HG03521 (cell line): ENCODE results near the gene ZYG11B.
A peak's percentile ranks its signal among the peaks of the same experiment; 100 is the strongest.
"Not testable (repeated sequence)": the region's sequence is repeated elsewhere in the genome, so short reads cannot be mapped to it uniquely, and the experiment has no call there.

ENCODE experiments used
- ATAC-seq: cut with Tn5 transposase; IDR thresholded peaks from one replicate; pipeline ENCODE4 v1.9.1; 2021; ENCODE audit warnings: mild to moderate bottlenecking, moderate library complexity; ENCODE audit not compliant: unreplicated experiment

Gene ZYG11B

GRCh38 chr1:52842643-52843310, 116.5 kb downstream of the ZYG11B start, which contains the start of gene ZYG11A:
ZYG11A (plus strand) TSS chr1:52842760; CDS start chr1:52842884, 124 bp downstream.
- ATAC-seq = peak; percentile 89

DNA sequence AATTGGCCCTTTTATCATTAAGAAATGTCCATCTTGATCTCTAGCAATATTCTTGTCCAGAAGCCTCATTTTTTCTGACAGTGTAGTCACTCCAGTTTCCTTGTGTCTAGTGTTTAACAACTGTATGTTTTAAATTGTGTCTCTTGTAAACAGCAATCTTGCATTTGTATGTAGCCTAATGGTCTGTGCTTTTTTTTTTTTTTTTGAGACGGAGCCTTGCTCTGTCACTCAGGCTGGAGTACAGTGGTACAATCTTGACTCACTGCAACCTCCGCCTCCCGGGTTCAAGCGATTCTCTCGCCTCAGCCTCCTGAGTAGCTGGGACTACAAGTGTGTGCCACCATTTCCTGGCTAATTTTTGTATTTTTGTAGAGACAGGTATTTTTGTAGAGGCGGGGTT, 118.9 kb downstream of the ZYG11B start:
- ATAC-seq = not testable (repeated sequence)

DNA sequence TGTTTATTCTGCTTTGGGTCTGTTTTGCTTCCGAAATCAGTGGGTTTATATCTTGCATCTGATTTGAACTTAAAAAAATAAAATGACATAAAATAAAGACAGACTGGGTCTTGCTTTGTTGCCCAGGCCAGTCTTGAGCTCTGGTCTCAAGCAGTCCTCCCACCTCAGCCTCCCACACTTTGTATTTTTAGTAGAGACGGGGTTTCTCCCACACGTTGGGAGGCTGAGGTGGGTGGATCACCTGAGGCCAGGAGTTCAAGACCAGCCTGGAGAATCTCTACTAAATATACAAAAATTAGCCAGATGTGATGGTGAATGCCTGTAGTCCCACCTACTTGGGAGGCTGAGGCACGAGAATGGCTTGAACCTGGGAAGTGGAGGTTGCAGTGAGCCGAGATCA, 122.2 kb downstream of the ZYG11B start:
- ATAC-seq = no peak

GRCh38 chr1:52850951-52851350, 124.7 kb downstream of the ZYG11B start:
- ATAC-seq = no peak

GRCh38 chr1:52852854-52853253, 126.6 kb downstream of the ZYG11B start:
- ATAC-seq = no peak

DNA sequence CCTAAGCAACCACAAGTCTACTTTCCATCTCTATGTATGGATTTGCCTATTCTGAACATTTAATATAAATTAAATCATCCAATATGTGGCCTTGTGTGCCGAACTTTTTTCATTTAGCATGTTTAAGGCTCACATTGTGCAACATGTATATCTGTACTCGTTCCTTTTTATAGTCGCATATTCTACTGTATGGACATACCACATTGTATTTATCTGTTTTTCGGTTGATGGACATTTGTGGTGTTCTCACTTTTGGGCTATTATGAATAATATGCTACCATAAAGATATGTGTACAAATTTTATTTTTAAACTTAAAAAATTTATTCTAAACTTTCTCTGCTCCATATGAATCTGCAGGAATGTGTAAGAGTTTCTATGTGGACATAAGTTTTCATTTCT, 129.3 kb downstream of the ZYG11B start:
- ATAC-seq = no peak

DNA sequence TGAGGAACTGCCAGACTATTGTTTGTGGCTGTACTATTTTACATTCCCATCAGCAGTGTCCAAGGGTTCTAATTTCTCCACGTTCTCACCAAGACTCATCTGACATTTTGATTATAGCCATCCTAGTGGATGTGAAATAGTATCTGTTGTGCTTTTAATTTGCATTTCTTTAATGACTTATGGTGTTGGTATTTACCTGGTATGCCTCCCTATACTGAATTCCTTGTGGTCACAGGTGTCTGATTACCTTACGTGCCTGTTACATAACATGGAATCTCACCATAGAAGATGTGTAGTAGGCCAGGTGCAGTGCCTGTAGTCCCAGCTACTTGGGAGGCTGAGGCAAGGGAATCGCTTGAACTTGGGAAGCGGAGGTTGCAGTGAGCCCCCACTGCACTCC, 129.8 kb downstream of the ZYG11B start:
- ATAC-seq = no peak

DNA sequence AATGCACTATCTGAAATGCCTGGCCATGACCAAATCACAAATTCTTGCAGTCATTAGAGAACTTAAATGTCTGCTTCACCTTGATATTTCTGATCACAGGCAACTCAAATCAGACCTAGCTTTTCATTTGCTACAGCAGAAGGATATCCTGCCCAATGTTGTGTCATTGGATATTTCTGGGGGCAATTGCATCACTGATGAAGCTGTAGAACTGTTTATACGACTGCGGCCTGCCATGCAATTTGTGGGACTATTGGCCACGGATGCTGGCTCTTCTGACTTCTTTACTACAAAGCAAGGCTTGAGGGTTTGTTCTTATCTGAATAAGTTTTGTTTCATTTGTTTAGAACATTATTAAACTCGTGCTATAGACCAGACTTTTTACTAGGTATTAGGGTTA, 131.2 kb downstream of the ZYG11B start:
- ATAC-seq = no peak

DNA sequence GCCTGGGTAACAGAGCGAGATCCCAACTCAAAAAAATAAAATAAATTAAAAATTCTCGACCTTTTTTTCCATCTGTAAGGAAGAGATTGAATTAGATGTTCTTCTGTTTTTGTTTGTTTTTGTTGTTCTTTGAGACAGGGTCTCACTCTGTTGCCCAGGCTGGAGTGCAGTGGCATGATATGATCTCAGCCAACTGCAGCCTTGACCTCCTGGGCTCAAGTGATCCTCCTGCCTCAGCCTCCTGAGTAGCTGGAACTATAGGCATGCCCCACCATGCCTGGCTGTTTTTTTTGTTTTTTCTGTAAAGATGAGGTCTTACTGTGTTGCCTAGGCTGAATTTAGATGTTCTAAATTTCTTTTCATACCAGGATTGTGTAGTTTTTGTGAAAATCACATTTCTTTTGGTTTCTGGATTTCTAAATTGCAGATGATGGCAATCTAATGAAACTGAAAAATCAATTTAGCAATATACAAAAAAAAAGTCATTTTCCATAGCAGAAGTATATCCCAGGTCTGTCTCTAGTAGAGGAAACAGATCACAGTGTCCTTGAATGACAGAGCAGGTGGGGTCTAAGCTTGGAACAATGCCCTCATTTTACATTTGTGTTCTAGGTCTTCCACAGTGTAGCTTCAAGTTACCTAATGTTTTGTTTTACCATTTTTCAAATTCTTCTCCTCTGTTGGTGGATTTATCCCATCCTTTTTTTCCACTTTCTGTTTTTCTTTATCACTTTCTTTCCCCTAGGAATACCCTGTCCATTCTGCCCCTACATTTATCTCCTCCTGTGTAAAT, 136.6 kb downstream of the ZYG11B start:
- no peak for ATAC-seq

GRCh38 chr1:52867087-52867863, 141.0 kb downstream of the ZYG11B start:
- ATAC-seq = peak; percentile 82

DNA sequence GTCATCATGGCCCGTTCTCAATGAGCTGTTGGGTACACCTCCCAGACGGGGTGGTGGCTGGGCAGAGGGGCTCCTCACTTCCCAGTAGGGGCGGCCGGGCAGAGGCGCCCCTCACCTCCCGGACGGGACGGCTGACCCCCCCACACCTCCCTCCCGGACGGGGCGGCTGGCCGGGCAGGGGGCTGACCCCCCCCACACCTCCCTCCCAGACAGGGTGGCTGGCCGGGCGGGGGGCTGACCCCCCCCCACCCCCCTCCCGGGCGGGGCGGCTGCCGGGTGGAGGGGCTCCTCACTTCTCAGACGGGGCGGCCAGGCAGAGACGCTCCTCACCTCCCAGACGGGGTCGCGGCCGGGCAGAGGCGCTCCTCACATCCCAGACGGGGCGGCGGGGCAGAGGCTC, 143.5 kb downstream of the ZYG11B start:
- not testable (repeated sequence) for ATAC-seq

DNA sequence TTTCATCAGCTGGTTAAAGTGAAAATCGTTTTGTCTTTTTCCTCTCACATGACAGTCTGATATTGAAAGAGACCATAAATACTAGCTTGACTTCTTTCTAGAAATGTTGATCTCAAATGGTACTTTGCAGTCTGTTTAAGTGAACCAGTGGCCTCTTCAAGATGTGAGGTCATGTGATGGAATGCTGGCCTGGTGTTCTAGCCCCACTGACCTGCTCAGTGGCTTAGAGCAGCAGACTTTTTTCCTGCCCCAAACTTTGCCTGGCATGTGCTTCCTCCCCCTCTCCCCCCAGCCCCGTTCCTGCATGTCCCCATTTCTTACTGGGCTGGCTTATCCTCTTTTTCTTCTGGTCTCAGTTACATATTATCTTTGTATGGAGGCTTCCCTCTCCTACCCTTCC, 150.6 kb downstream of the ZYG11B start:
- no peak for ATAC-seq
